ENCODE data around the gene MXD4.
A peak's percentile ranks its signal among the peaks of the same experiment; 100 is the strongest.

Gene MXD4

GRCh38 chr4:2302387-2303119 lies 40.6 kb upstream of the MXD4 start:
- H3K9me3 ChIP-seq (replicated peaks in 1 of 11): peaks cover 4 to 16% (median 9%) of the 10 kb centered on the region in 11 experiments; a peak in 17 of 22 replicates
- H3K27me3 ChIP-seq: no peaks in the 10 kb centered on the region
- no peak overlapping the region for H3K9ac ChIP-seq
- no peak for TF ChIP-seq Cebpa-rat (IDR thresholded peaks at IDR 0.05)
- H3K4me2 ChIP-seq: no peak overlapping the region
- peaks cover 21 to 46% (median 39%) of the 10 kb centered on the region in 10 experiments for H3K4me1 ChIP-seq
- H3K27ac ChIP-seq: no peak overlapping the region
- H3K4me3 ChIP-seq: no peak overlapping the region
- H4K20me1 ChIP-seq: peaks cover 0 to 3% (median 0%) of the 10 kb centered on the region in 11 experiments; a peak in 1 of 22 replicates
- H3K36me3 ChIP-seq: no peaks in the 10 kb centered on the region

GRCh38 chr4:2301806-2302205 lies 39.9 kb upstream of the MXD4 start:
- Histone ChIP-seq H3K9ac (no peak overlapping the region), H3K4me1 (peaks cover 20 to 49% (median 39%) of the 10 kb centered on the region in 10 experiments), H3K4me2 (no peak overlapping the region), H3K36me3 (no peaks in the 10 kb centered on the region), H4K20me1 (peaks cover 0 to 3% (median 0%) of the 10 kb centered on the region in 11 experiments; a peak in 2 of 22 replicates), H3K27me3 (no peaks in the 10 kb centered on the region), H3K9me3 (replicated peaks in 1 of 11) (peaks cover 0 to 9% (median 2%) of the 10 kb centered on the region in 11 experiments; a peak in 16 of 22 replicates), H3K27ac (no peak overlapping the region), H3K4me3 (no peak overlapping the region)
- no peak for TF ChIP-seq Cebpa-rat (IDR thresholded peaks at IDR 0.05)

GRCh38 chr4:2301225-2301642 lies 39.3 kb upstream of the MXD4 start:
- H3K27ac ChIP-seq: no peak overlapping the region
- no peak overlapping the region for H3K4me2 ChIP-seq
- no peak overlapping the region for H3K9ac ChIP-seq
- no peak overlapping the region for H3K4me3 ChIP-seq
- H3K27me3 ChIP-seq: no peaks in the 10 kb centered on the region
- peaks cover 15 to 49% (median 39%) of the 10 kb centered on the region in 10 experiments for H3K4me1 ChIP-seq
- no peaks in the 10 kb centered on the region for H3K36me3 ChIP-seq
- no peak for TF ChIP-seq Cebpa-rat (IDR thresholded peaks at IDR 0.05)
- H4K20me1 ChIP-seq: peaks cover 0 to 3% (median 0%) of the 10 kb centered on the region in 11 experiments; a peak in 2 of 22 replicates
- peaks cover 0 to 8% (median 0%) of the 10 kb centered on the region in 11 experiments; a peak in 1 of 22 replicates for H3K9me3 ChIP-seq (replicated peaks in 1 of 11)

- H3K4me2 ChIP-seq: peak overlapping the region in 1 of 11 experiments; percentile 18; a peak in 2 of 22 replicates
- peaks cover 0 to 8% (median 0%) of the 10 kb centered on the region in 11 experiments; a peak in 1 of 22 replicates for H3K9me3 ChIP-seq (replicated peaks in 1 of 11)
- no peaks in the 10 kb centered on the region for H3K36me3 ChIP-seq
- H3K4me3 ChIP-seq: no peak overlapping the region
- no peaks in the 10 kb centered on the region for H3K27me3 ChIP-seq
- no peak overlapping the region for H3K27ac ChIP-seq
- H3K9ac ChIP-seq: no peak overlapping the region
- H4K20me1 ChIP-seq: peaks cover 0 to 3% (median 0%) of the 10 kb centered on the region in 11 experiments; a peak in 2 of 22 replicates
- TF ChIP-seq Cebpa-rat (IDR thresholded peaks at IDR 0.05): no peak
- peaks cover 12 to 49% (median 39%) of the 10 kb centered on the region in 10 experiments for H3K4me1 ChIP-seq
Observed at GRCh38 chr4:2300431-2301224, 38.7 kb upstream of the MXD4 start.

- peaks cover 7 to 49% (median 39%) of the 10 kb centered on the region in 10 experiments; a peak in 18 of 20 replicates for H3K4me1 ChIP-seq
- no peak overlapping the region for H3K4me2 ChIP-seq
- H3K9ac ChIP-seq: no peak overlapping the region
- H3K27ac ChIP-seq: no peak overlapping the region
- H4K20me1 ChIP-seq: peaks cover 0 to 3% (median 0%) of the 10 kb centered on the region in 11 experiments; a peak in 1 of 22 replicates
- peaks cover 0 to 8% (median 0%) of the 10 kb centered on the region in 11 experiments; a peak in 1 of 22 replicates for H3K9me3 ChIP-seq (replicated peaks in 1 of 11)
- no peaks in the 10 kb centered on the region for H3K36me3 ChIP-seq
- no peaks in the 10 kb centered on the region for H3K27me3 ChIP-seq
- no peak for TF ChIP-seq Cebpa-rat (IDR thresholded peaks at IDR 0.05)
- H3K4me3 ChIP-seq: no peak overlapping the region
Observed at GRCh38 chr4:2299794-2300193, 37.9 kb upstream of the MXD4 start.

GRCh38 chr4:2298532-2298991 lies 36.7 kb upstream of the MXD4 start:
- no peak overlapping the region for H3K4me3 ChIP-seq
- peaks cover 0 to 19% (median 4%) of the 10 kb centered on the region in 11 experiments; a peak in 7 of 22 replicates for H3K9me3 ChIP-seq (replicated peaks in 1 of 11)
- H3K4me1 ChIP-seq: peaks cover 7 to 51% (median 38%) of the 10 kb centered on the region in 10 experiments; a peak in 18 of 20 replicates
- no peak overlapping the region for H3K27ac ChIP-seq
- peak overlapping the region in 6 of 11 experiments; percentile 2 to 35 (median 20); a peak in 7 of 22 replicates for H3K4me2 ChIP-seq
- peaks cover 0 to 3% (median 0%) of the 10 kb centered on the region in 11 experiments; a peak in 1 of 22 replicates for H4K20me1 ChIP-seq
- no peak overlapping the region for H3K9ac ChIP-seq
- no peaks in the 10 kb centered on the region for H3K27me3 ChIP-seq
- no peaks in the 10 kb centered on the region for H3K36me3 ChIP-seq
- TF ChIP-seq Cebpa-rat (IDR thresholded peaks at IDR 0.05): no peak

GRCh38 chr4:2297606-2298531 lies 36.0 kb upstream of the MXD4 start:
- peak overlapping the region in 6 of 11 experiments; percentile 2 to 35 (median 20); a peak in 7 of 22 replicates for H3K4me2 ChIP-seq
- H3K27me3 ChIP-seq: no peaks in the 10 kb centered on the region

More at GRCh38 chr4:2297606-2298531, 36.0 kb upstream of the MXD4 start:
- peaks cover 7 to 51% (median 38%) of the 10 kb centered on the region in 10 experiments; a peak in 18 of 20 replicates for H3K4me1 ChIP-seq
- H3K4me3 ChIP-seq: no peak overlapping the region
- TF ChIP-seq Cebpa-rat (IDR thresholded peaks at IDR 0.05): no peak
- H3K9me3 ChIP-seq (replicated peaks in 1 of 11): peaks cover 0 to 18% (median 4%) of the 10 kb centered on the region in 11 experiments; a peak in 7 of 22 replicates
- peaks cover 0 to 3% (median 0%) of the 10 kb centered on the region in 11 experiments; a peak in 1 of 22 replicates for H4K20me1 ChIP-seq
- H3K9ac ChIP-seq: no peak overlapping the region
- H3K27ac ChIP-seq: no peak overlapping the region
- H3K36me3 ChIP-seq: no peaks in the 10 kb centered on the region

Data from BLaER1 treated with 17β-estradiol and CSF1 and Interleukin-3, amounts not matched to agents 10 nM and 100 nM (cell line).